ENCODE measurements around the gene C12orf42. TPM values are rescaled to one million over a fixed set of nuclear protein-coding genes. Genes with fewer than 3 reads are reported as not detected.

The C12orf42 gene
- total RNA-seq, 1 experiment from 2014 or later = not detected

- no peak overlapping the region for H3K27ac ChIP-seq
- BruUV-seq (replicated peaks) = no TSS peak
- no peak overlapping the region for H3K4me3 ChIP-seq
- H3K9me3 ChIP-seq (ENCODE audit: insufficient read depth, low read depth) = no peaks in the 10 kb centered on the region
- no peaks in the 10 kb centered on the region for H3K9me2 ChIP-seq (ENCODE audit: insufficient read depth)
- no peaks in the 10 kb centered on the region for H3K79me2 ChIP-seq (ENCODE audit: low read depth)
- ChIA-PET CTCF (no interaction called here), POLR2A (ENCODE audit: unreplicated experiment) (no interaction called here)
- intact Hi-C loops (cut with micrococcal nuclease; ENCODE audit: unreplicated experiment) = no loop called here
- no peak for DNase-seq
- no peaks in the 10 kb centered on the region for H3K36me3 ChIP-seq (ENCODE audit: low read depth)
- peaks cover 16% of the 10 kb centered on the region; the same call in 1 of the 2 replicates for H3K27me3 ChIP-seq (ENCODE audit: insufficient read depth, low read depth)
- no peak overlapping the region for H3K4me2 ChIP-seq
- H3F3A ChIP-seq (ENCODE audit: insufficient read depth, low read depth) = no peaks in the 10 kb centered on the region
- no peaks in the 10 kb centered on the region for H4K20me1 ChIP-seq (ENCODE audit: insufficient read depth)
- no peaks in the 10 kb centered on the region for H3K4me1 ChIP-seq (replicated peaks; ENCODE audit: insufficient read depth)
- TF ChIP-seq EZH2 (IDR thresholded peaks at IDR 0.05; ENCODE audit: low read depth) = no peak
- TF ChIP-seq CTCF (conservative IDR thresholded peaks at IDR 0.05) = no peak
- H2AFZ ChIP-seq = no peak overlapping the region
Observed at GRCh38 chr12:103333676-103334075, 162.1 kb downstream of the C12orf42 start.

- H2AFZ ChIP-seq = no peak overlapping the region
- no peaks in the 10 kb centered on the region for H3K9me3 ChIP-seq (ENCODE audit: insufficient read depth, low read depth)
- H3F3A ChIP-seq (ENCODE audit: insufficient read depth, low read depth) = no peaks in the 10 kb centered on the region
- no peaks in the 10 kb centered on the region for H3K79me2 ChIP-seq (ENCODE audit: low read depth)
- no peaks in the 10 kb centered on the region for H3K9me2 ChIP-seq (ENCODE audit: insufficient read depth)
- no TSS peak for BruUV-seq (replicated peaks)
- peaks cover 14% of the 10 kb centered on the region; the same call in 1 of the 2 replicates for H3K27me3 ChIP-seq (ENCODE audit: insufficient read depth, low read depth)
- POLR2A ChIA-PET (ENCODE audit: unreplicated experiment) = no interaction called here
- no peak overlapping the region for H3K4me3 ChIP-seq
- intact Hi-C loops (cut with micrococcal nuclease; ENCODE audit: unreplicated experiment) = no loop called here
- H3K36me3 ChIP-seq (ENCODE audit: low read depth) = no peaks in the 10 kb centered on the region
- no peaks in the 10 kb centered on the region for H4K20me1 ChIP-seq (ENCODE audit: insufficient read depth)
- CTCF ChIA-PET = no interaction called here
- no peak overlapping the region for H3K27ac ChIP-seq
- TF ChIP-seq CTCF (conservative IDR thresholded peaks at IDR 0.05) (no peak), EZH2 (IDR thresholded peaks at IDR 0.05; ENCODE audit: low read depth) (no peak)
- H3K4me1 ChIP-seq (replicated peaks; ENCODE audit: insufficient read depth) = no peaks in the 10 kb centered on the region
- DNase-seq = no peak
- H3K4me2 ChIP-seq = no peak overlapping the region
Observed at GRCh38 chr12:103331643-103332042, 164.1 kb downstream of the C12orf42 start.

- Histone ChIP-seq H3K36me3 (ENCODE audit: low read depth) (no peaks in the 10 kb centered on the region), H3K9me2 (ENCODE audit: insufficient read depth) (no peaks in the 10 kb centered on the region), H3K9me3 (ENCODE audit: insufficient read depth, low read depth) (no peaks in the 10 kb centered on the region), H4K20me1 (ENCODE audit: insufficient read depth) (no peaks in the 10 kb centered on the region), H3K4me3 (no peak overlapping the region), H3K4me1 (replicated peaks; ENCODE audit: insufficient read depth) (no peaks in the 10 kb centered on the region), H3F3A (ENCODE audit: insufficient read depth, low read depth) (no peaks in the 10 kb centered on the region), H3K4me2 (no peak overlapping the region), H2AFZ (no peak overlapping the region), H3K27me3 (ENCODE audit: insufficient read depth, low read depth) (peaks cover 14% of the 10 kb centered on the region; the same call in 1 of the 2 replicates), H3K79me2 (ENCODE audit: low read depth) (no peaks in the 10 kb centered on the region), H3K27ac (no peak overlapping the region)
- TF ChIP-seq EZH2 (IDR thresholded peaks at IDR 0.05; ENCODE audit: low read depth) (no peak), CTCF (conservative IDR thresholded peaks at IDR 0.05) (no peak)
- intact Hi-C loops (cut with micrococcal nuclease; ENCODE audit: unreplicated experiment) = no loop called here
- BruUV-seq (replicated peaks) = no TSS peak
- no peak for DNase-seq
- CTCF ChIA-PET = no interaction called here
- POLR2A ChIA-PET (ENCODE audit: unreplicated experiment) = no interaction called here
Observed at GRCh38 chr12:103330672-103331071, 165.1 kb downstream of the C12orf42 start.
